ENCODE results near the gene CGNL1.

CGNL1 gene

DNA sequence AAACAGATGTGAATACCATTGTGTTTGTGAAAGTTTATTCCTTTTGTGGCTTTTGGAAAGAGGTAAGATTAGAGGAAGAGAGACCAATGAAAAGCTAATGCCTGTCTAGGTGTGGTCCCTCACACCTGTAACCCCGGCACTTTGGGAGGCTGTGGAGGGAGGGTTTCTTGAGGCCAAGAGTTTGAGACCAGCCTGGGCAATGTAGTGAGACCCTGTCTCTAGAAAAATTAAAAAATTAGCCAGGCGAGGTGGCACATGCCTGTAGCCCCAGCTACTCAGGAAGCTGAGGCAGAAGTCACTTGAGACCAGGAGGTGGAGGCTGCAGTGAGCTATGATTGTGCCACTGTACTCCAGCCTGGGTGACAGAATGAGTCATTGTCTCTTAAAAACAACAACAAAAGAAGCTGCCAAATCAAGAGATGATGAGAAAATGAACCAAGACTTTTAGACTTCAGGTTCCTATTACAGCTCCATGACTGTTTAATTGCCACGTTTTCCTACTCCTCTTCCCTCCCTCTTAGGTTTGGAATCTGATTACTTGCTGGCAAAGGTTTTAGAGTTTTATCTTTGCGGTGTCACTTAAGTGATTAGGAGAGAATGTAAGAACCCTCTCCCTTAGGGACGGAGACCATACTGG, 68.7 kb downstream of the CGNL1 start:
- no peak overlapping the region for H3K27ac ChIP-seq
- H4K20me1 ChIP-seq: no peaks in the 10 kb centered on the region
- H3K27me3 ChIP-seq: no peaks in the 10 kb centered on the region
- H3K4me3 ChIP-seq: no peak overlapping the region
- H3K9ac ChIP-seq: no peak overlapping the region
- no peaks in the 10 kb centered on the region for H3K36me3 ChIP-seq
- H3K4me2 ChIP-seq: no peak overlapping the region
- peaks cover 6% of the 10 kb centered on the region; the same call in 1 of the 2 replicates for H3K4me1 ChIP-seq
- TF ChIP-seq Cebpa-rat (IDR thresholded peaks at IDR 0.05): no peak
- H3K9me3 ChIP-seq: no peaks in the 10 kb centered on the region

DNA sequence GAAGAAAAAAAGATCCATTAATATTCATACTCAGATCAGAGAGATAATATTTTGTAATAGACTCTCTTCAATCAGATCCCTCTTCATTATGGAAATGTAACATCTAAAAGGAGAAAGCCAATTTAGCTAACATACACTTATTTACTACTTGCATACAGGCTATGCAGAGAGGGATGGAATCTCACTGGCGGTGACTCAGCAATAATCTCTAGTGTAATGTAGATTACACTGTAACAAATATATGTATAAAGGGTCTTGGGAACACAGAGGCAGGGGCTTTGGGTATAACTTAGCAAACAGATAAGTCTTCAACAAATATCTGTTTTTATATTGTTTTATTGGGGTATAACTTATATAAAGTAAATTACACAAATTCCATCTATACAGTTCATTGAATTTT, 69.6 kb downstream of the CGNL1 start:
- no peak for TF ChIP-seq Cebpa-rat (IDR thresholded peaks at IDR 0.05)
- Histone ChIP-seq H3K4me2 (no peak overlapping the region), H3K9me3 (no peaks in the 10 kb centered on the region), H3K27me3 (no peaks in the 10 kb centered on the region), H3K36me3 (no peaks in the 10 kb centered on the region), H3K27ac (no peak overlapping the region), H3K4me1 (peaks cover 6% of the 10 kb centered on the region; the same call in 1 of the 2 replicates), H3K4me3 (no peak overlapping the region), H4K20me1 (no peaks in the 10 kb centered on the region), H3K9ac (no peak overlapping the region)

DNA sequence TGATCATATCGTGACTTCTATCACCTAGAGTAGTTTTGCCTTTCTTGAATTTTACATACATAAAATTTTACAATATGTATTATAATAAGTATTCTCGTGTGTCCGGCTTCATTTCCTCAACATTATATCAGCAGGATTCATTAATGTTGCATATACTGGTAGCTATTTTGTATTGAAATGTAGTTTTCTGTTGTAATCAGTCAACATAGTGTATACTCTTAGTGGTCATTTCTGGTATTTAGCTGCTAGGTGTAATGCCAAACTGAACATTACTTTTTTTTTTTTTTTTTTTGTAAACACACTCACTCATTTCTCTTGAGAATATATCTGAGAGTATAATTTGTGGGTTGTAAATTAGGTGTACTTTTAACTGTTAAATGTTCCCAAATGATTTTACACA, 70.1 kb downstream of the CGNL1 start:
- no peak for TF ChIP-seq Cebpa-rat (IDR thresholded peaks at IDR 0.05)
- Histone ChIP-seq H3K36me3 (no peaks in the 10 kb centered on the region), H3K4me1 (peaks cover 6% of the 10 kb centered on the region; the same call in 1 of the 2 replicates), H3K27me3 (no peaks in the 10 kb centered on the region), H3K4me3 (no peak overlapping the region), H4K20me1 (no peaks in the 10 kb centered on the region), H3K4me2 (no peak overlapping the region), H3K9me3 (no peaks in the 10 kb centered on the region), H3K9ac (no peak overlapping the region), H3K27ac (no peak overlapping the region)

DNA sequence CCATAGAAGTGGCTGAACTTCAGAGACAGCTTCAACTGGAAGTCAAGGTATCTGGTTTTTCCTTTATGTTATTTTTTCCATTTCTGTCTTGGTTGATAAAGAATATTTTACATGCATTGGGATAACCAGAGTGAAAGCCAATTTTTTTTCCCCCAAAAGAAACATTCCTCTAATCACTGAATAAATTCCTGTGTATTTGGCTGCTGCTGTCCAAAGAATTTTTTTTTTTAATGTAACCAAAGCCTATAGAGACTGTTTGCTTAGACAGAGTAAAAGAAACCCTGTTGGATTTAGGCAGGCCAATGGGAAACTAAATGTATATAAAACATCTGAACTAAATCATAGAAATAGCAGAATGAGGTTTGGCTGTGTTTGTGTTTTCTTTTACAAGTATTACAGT, 75.2 kb downstream of the CGNL1 start:
- Histone ChIP-seq H3K27ac (no peak overlapping the region), H3K9ac (no peak overlapping the region), H3K9me3 (no peaks in the 10 kb centered on the region), H4K20me1 (no peaks in the 10 kb centered on the region), H3K4me1 (no peaks in the 10 kb centered on the region), H3K4me3 (no peak overlapping the region), H3K36me3 (no peaks in the 10 kb centered on the region), H3K27me3 (no peaks in the 10 kb centered on the region), H3K4me2 (no peak overlapping the region)
- no peak for TF ChIP-seq Cebpa-rat (IDR thresholded peaks at IDR 0.05)

DNA sequence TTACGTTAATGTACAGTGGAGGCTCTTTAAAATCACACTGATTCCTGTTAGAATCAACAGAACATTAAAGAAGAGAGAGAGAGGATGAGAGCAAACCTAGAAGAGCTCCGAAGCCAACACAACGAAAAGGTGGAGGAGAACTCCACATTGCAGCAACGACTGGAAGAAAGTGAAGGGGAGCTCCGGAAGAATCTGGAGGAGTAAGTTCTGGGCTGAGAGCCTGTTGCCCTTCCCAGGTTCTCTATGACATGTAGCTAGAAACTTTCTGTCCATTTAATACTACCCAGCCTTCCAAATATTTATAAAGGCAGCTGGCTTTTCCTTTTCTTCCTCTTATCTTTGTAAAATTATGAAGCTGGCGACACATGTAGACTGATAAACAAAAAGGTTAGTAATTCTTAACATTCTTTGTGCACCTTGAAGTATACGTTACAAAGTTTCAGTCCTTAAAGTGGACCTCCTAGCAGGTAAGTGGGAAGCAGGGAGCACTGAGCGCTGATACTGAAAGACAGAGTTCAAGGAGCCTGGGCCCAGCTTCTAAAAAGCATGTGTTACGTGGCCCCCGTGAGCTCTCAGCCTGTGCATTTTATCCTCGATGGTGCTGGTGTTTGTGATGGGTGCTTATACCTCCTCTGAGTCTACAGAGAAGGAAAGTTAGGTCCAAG, 75.9 kb downstream of the CGNL1 start:
- no peaks in the 10 kb centered on the region for H3K4me1 ChIP-seq
- H3K9ac ChIP-seq: no peak overlapping the region
- no peaks in the 10 kb centered on the region for H3K9me3 ChIP-seq
- H3K27ac ChIP-seq: no peak overlapping the region
- H3K4me3 ChIP-seq: no peak overlapping the region
- no peak for TF ChIP-seq Cebpa-rat (IDR thresholded peaks at IDR 0.05)
- no peaks in the 10 kb centered on the region for H4K20me1 ChIP-seq
- H3K27me3 ChIP-seq: no peaks in the 10 kb centered on the region
- no peaks in the 10 kb centered on the region for H3K36me3 ChIP-seq
- H3K4me2 ChIP-seq: no peak overlapping the region

DNA sequence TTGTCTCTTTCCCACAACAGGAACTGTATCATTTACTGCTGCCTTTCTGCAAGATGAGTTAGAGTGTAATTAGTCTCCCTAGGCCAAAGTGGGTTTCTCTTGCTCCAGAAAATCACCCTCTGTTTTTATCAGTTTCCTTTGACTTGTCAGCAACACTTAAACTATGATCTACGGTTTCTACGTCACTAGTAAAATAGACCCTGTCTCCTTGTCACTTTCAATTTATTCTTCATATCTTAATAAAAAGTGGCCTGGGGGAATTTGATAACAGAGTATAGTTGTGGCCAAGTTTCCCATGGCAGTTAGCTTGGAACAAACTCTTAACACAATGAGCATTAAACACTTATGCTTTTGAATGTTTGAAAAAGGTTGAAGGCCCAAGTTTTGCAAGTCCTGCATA, 79.6 kb downstream of the CGNL1 start:
- Histone ChIP-seq H3K9me3 (peaks cover 11% of the 10 kb centered on the region; the same call in 1 of the 2 replicates), H3K36me3 (no peaks in the 10 kb centered on the region), H3K9ac (no peak overlapping the region), H3K4me2 (no peak overlapping the region), H3K27ac (no peak overlapping the region), H3K4me1 (no peaks in the 10 kb centered on the region), H3K4me3 (no peak overlapping the region), H4K20me1 (no peaks in the 10 kb centered on the region), H3K27me3 (no peaks in the 10 kb centered on the region)
- TF ChIP-seq Cebpa-rat (IDR thresholded peaks at IDR 0.05): no peak

DNA sequence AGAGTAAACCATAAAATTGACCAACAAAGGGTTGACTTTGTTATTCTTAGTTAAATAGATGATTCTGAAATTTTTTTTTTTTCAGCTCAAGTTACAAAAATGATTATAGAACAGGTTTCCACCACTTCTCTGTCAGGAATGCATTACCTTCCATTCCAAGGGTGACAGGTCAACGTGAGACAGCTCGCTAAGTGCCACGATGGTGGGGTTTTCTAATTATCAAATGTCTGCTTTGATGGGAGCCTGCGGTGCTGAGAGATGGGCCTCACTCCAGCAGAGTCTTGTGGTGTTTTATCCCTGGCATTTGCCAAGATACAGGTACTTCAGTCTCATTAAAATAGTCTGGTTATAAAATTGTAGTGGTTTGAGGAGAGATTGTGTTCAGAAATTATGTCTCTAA, 80.3 kb downstream of the CGNL1 start:
- Histone ChIP-seq H3K4me3 (no peak overlapping the region), H3K36me3 (no peaks in the 10 kb centered on the region), H3K9me3 (peaks cover 11% of the 10 kb centered on the region; the same call in 1 of the 2 replicates), H3K4me2 (no peak overlapping the region), H3K9ac (no peak overlapping the region), H3K27ac (no peak overlapping the region), H4K20me1 (no peaks in the 10 kb centered on the region), H3K27me3 (no peaks in the 10 kb centered on the region), H3K4me1 (no peaks in the 10 kb centered on the region)
- no peak for TF ChIP-seq Cebpa-rat (IDR thresholded peaks at IDR 0.05)

DNA sequence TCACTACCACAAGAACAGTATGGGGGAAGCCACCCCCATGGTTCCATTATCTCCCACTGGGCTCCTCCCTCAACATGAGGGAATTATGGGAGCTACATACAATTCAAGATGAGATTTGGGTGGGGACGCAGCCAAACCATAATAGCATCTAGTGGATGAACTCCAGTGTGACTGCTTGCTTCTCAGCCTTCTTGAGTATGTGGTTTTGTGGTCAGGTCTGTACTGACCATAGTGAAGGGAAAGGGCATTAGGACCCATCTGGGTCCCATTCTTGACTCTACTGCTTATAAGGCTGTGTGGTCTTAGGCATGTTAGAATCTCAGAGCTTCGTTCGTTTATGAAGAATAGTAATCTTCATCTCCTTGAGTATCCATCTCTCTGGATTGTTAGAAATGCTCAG, 81.4 kb downstream of the CGNL1 start:
- Histone ChIP-seq H3K4me2 (no peak overlapping the region), H3K27me3 (no peaks in the 10 kb centered on the region), H3K27ac (no peak overlapping the region), H3K36me3 (no peaks in the 10 kb centered on the region), H3K9ac (no peak overlapping the region), H3K9me3 (peaks cover 11% of the 10 kb centered on the region; the same call in 1 of the 2 replicates), H3K4me1 (no peaks in the 10 kb centered on the region), H4K20me1 (no peaks in the 10 kb centered on the region), H3K4me3 (no peak overlapping the region)
- TF ChIP-seq Cebpa-rat (IDR thresholded peaks at IDR 0.05): no peak

DNA sequence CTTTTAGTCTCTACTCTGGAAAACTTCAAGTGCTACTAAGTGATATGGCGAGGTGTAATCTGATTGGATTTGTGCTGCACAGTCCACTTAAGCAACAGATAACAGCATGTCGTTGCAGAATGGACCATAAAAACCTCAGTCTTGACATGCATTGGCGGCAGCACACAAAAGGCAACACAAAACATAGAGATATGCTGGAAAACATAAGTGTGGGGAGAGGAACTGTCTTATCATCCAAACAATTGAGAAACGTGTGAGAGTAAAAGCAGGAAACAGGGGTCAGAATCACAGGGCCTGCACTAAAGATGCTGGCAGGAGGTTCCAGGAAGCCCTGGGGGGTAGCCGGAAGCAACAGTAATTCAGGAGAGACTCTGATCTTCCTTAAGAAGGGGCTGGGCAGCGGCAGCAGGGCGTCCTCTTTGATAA, 82.1 kb downstream of the CGNL1 start:
- TF ChIP-seq Cebpa-rat (IDR thresholded peaks at IDR 0.05): no peak
- no peak overlapping the region for H3K9ac ChIP-seq
- no peaks in the 10 kb centered on the region for H3K4me1 ChIP-seq
- H3K27me3 ChIP-seq: no peaks in the 10 kb centered on the region
- no peak overlapping the region for H3K4me3 ChIP-seq
- H3K4me2 ChIP-seq: no peak overlapping the region
- H3K36me3 ChIP-seq: no peaks in the 10 kb centered on the region
- no peak overlapping the region for H3K27ac ChIP-seq
- H4K20me1 ChIP-seq: no peaks in the 10 kb centered on the region
- H3K9me3 ChIP-seq: peaks cover 11% of the 10 kb centered on the region; the same call in 1 of the 2 replicates

DNA sequence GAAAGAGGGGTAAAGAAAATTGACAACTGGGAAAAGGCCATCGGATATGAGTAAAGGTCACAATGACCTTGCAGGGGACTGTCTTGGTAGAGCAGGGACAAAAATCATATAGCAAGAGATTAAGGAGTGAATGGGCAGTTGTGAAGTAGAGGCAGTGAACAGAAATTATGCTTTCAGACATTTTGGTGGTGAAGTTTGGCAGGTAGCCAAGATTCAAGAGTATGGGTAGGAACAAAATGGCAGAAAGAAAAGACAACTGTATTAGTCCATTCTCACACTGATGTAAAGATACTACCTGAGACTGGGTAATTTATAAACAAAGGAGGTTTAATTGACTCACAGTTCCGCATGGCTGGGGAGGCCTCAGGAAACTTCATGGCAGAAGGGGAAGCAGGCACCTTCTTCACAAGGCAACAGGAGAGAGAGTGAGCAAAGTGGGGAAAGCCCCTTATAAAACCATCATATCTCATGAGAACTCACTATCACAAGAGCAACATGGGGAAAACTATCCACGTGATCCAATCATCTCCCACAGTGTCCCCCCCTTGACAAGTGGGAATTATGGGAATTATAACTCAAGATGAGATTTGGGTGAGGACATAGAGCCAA, 84.0 kb downstream of the CGNL1 start:
- Histone ChIP-seq H3K9me3 (peaks cover 11% of the 10 kb centered on the region; the same call in 1 of the 2 replicates), H3K4me2 (no peak overlapping the region), H3K36me3 (no peaks in the 10 kb centered on the region), H3K4me1 (peaks cover 2% of the 10 kb centered on the region; the same call in 1 of the 2 replicates), H3K27ac (no peak overlapping the region), H4K20me1 (no peaks in the 10 kb centered on the region), H3K4me3 (no peak overlapping the region), H3K9ac (no peak overlapping the region), H3K27me3 (no peaks in the 10 kb centered on the region)
- TF ChIP-seq Cebpa-rat (IDR thresholded peaks at IDR 0.05): no peak
